Stimulated activated CD8-positive, alpha-beta memory T cell treated with anti-CD3 and anti-CD28 coated beads, Interleukin-7, amount 100 ng/mL, for 1 hour (primary cell): ENCODE measurements around the gene FAM236D.
"Not testable (repeated sequence)": the region's sequence is repeated elsewhere in the genome, so short reads cannot be mapped to it uniquely, and the experiment has no call there.

Source experiments
- DNase-seq, 2 donors: peaks; one replicate each; pipeline ENCODE4 v3.0.0-alpha.2; 2020; ENCODE audit warnings: low read depth in 2 of 2

The FAM236D gene

DNA sequence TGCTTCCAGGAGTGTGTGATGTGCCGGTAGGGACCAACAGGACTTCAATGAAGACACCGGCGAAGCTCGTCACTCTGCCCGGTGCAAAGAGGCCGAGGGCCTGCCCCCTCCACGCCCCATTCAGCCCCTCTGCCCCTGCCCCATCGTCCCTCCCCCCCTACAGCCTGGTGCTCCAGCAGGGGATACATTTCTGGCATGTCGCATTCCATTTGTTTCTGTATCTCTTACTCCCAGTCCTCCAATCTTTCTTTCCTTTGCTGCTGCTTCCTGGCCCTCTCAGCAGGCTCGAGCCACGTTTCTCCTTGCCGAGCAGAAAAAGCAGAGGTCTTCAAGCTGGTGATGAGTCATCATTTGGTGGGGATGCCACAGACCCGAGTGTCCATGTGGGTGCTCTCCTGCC, at the start of gene FAM236D:
FAM236D (minus strand) TSS at position 101 of the 400 bp plus-strand sequence; CDS start at position 1, 100 bp downstream.
- not testable (repeated sequence) for DNase-seq

DNA sequence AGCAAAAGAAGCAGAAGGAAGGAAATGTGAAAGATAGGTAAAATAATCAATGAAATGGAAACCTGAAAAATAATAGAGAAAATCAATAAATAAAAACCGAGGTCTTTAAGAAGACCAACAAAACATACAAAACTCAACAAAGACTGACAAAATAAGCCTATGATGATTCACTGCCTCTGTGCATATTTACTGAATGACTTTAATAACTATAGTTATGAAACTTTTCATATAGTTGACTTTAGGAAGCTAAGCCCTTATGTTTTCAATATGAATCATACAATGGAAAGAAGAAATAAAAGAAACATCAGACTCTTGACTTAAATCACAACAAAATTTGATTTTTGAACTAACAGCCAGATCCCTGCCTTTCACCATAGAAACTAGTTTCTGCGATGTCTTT, 29.5 kb upstream of the FAM236D start:
- DNase-seq, result not testable (repeated sequence)

DNA sequence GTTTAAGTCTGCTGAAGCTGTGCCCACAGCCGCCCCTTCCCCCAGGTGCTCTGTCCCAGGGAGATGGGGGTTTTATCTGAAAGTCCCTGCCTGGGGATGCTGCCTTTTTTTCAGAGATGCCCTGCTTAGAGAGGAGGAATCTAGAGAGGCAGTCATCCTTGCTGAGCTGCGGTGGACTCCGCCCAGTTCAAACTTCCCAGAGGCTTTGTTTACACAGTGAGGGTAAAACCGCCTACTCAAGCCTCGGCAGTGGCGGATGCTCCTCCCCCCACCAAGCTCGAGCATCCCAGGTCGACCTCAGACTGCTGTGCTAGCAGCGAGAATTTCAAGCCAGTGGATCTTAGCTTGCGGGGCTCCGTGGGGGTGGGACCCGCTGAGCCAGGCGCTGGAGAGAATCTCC, 22.7 kb upstream of the FAM236D start:
- DNase-seq, result not testable (repeated sequence)

DNA sequence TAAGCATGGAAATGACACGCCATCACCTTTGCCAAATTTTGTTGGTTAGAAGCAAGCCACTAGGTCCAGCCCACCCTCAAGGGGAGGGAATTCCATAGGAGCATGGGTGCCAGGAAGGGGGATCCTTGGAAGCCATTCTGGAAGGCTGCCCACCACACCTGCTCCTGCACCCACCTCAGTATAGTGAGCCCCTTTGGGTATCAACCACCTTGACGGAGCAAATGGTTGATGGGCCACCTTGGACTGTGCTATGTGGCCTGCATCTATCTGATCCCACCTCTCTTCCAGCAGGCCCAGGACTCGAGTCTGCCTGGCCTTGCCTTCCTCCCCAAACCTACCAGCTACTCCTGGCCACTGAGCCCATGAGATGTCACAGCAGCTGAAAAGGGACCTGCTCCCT, 17.6 kb downstream of the FAM236D start:
- DNase-seq, result not testable (repeated sequence)

DNA sequence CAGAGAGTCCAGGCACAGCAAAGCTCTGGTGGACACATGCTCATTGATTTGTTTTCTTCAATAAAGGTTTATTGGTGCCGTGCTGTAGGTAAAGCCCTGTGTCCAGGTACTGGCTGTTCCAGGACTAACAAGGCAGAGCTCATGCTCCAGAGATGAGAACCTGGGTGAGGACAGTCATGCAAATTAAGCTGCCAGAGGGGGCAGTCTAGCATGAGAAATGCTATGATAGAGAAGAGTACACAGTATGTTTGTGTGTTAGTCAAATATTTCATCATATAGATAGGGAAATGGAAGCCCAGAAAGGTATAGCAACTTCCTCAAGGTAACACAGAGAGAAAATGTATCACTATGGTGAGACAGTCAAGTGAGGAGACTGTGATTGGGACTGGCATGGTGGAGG, 19.9 kb downstream of the FAM236D start:
- DNase-seq, result not testable (repeated sequence)

DNA sequence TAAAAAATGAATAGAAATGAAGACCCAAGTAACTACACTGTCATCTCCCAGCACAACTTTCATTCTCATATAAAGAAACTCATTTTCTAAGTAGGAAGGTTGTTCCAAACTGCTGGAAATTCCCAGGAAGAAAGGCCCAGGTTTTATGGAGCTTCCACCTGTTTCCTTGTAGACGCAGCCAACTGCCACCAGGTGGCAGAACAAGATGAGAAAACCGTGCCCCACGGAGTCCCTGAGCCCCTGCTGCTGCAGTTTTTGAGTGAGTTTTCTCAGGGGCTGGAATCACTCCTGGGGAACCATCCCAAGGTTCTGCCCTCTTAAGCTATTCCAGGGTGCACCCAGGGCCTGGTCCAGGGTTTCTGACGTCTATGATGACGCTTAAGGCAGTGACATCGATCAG, 24.0 kb downstream of the FAM236D start:
- DNase-seq, result not testable (repeated sequence)

DNA sequence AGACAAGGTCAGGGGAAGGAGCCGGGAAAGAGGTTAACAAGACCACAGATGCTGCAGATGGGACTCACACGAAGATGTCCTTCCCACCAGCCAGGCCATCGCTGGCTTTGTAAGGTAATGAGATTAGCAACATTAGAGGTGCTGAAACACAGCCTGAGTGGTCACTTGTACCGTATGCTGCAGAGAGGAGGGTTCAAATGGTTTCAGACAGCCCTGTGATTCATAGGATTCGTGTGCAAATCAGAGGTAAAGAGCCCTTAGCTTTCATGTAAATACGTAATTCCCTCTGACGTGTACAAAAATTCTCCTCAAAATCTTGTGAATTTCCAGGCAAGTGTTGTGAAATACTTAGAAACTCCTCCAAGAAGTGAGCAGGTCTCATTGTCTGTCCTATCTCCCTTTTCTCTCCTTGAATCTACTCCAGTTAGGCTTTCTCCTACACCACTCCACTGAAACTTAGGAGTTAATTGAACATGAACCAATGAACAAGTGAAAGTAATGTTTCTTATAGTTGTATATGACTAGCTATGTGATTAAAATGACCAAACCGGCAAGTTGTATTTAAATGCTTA, 24.6 kb downstream of the FAM236D start:
- DNase-seq, result not testable (repeated sequence)

DNA sequence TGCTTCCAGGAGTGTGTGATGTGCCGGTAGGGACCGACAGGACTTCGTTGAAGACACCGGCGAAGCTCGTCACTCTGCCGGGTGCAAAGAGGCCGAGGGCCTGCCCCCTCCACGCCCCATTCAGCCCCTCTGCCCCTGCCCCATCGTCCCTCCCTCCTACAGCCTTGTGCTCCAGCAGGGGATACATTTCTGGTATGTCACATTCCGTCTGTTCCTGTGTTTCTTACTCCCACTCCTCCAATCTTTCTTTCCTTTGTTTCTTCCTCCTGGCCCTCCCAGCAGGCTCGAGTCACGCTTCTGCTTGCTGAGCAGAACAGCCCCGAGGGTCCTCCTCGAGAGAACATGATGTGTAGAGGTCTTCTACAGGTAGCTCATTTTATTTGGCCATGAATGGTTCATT, 25.4 kb downstream of the FAM236D start, which contains the start of gene FAM236B:
FAM236B (minus strand) TSS at position 101 of the 400 bp plus-strand sequence; CDS start at position 1, 100 bp downstream.
- not testable (repeated sequence) for DNase-seq

DNA sequence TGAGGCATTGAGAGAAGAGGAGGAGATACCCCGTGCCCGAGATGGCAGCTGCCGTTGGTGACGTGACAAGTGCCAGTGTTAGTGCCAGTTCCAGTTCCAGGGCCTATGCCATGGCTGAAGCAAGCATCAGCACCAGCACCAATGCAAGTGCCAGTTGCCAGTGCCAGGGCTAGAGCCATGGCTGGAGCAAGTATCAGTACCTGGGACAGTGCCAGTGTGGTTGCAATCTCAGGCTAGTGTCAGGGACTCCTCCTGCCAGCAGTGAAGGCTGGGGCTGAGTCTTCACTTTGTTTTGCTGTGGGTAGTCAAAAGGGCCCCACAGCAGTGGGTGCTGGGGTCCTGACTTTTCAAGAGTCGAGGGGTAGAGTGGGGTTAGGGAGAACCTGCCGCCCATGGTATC, 29.9 kb downstream of the FAM236D start:
- DNase-seq, result not testable (repeated sequence)

DNA sequence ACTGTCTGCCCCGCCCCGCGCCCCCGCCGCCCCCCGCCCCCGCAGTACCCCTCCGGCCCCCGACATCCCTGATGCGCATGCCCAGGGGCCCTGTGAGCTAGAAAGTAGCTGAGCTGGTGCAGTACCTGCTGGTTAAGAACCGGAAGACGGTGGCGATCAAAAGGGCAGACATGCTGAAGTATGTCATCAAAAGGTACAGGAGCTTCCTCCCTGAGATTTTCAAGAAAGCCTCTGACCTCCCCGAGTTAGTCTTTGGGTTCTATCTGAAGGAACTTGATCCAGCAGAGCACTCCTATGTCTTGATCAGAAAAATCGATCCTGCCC, 30.6 kb downstream of the FAM236D start:
- not testable (repeated sequence) for DNase-seq

DNA sequence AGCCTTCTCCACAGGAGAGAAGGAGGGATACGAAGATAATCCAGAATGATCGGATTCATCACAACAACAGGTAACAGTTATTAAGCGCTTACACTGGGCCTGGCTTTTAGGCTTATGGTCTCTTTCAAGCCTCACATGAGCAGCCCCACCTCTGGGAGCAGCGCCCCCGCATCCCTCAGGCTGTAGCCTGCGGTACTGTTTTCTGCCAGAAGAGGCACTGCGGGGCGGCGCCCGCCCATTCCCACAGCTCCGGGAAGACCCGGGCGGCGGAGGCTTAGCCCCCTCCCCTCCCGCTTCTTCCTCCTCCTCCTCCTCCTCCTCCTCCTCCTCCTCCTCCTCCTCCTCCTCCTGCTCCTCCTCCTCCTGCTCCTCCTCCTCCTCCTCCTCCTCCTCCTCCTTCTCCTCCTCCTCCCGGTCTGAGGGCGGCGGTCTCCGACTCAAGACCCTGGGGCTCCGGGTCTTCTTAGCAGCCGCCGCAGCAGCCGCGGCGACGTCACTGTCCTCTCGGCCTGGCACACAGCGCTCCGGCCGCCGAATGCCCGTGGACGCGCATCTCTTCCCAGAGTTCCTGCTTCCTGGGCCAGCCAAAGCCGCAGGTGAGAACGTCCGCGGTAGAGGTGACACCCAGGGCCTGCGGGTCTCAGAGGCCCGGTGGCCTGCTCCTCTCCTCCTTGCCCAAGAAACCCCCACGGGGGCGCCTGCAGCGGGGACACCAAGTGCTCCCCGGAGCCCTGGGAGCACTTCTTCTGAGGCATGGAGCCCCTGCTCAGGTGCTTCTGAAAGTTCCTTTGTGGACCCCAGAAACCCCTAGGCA, 31.1 kb downstream of the FAM236D start, which contains the start of gene DMRTC1B:
DMRTC1B (plus strand) TSS at position 238 of the 814 bp plus-strand sequence. CDS start 68,246 bp downstream, outside the sequence.
- DNase-seq, result not testable (repeated sequence)

DNA sequence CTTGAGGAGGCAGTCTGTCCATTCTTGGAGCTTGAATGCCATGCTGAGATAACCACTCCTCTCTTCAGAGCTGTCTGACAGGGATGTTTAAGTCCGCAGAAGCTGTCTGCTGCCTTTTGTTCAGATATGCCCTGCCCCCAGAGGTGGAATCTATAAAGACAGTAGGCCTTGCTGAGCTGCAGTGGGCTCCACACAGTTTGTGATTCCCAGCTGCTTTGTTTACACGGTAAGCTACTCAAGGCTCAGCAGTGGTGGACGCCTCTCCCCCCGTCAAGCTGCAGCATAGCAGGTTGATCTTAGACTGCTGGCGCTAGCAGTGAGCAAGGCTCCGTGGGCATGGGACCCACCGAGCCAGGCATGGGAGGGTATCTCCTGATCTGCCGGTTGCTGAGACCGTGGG, 47.6 kb downstream of the FAM236D start:
- DNase-seq, result not testable (repeated sequence)
